NCI-H2171 (cell line): ENCODE measurements around the gene PKP2.

ENCODE experiments used
- DNase-seq: peaks from one replicate; lab custom pipeline; 2025; lab: John Stamatoyannopoulos, UW

PKP2 gene

GRCh38 chr12:32753605-32754004 lies 143.0 kb downstream of the PKP2 start:
- no peak for DNase-seq

- DNase-seq: no peak
These were observed 153.3 kb downstream of the PKP2 start for GRCh38 chr12:32743264-32743663.

GRCh38 chr12:32742133-32742532 lies 154.4 kb downstream of the PKP2 start:
- DNase-seq: no peak
